AG09309 (cell line): ENCODE data around the gene PROK1.
"Not testable (repeated sequence)": the region's sequence is repeated elsewhere in the genome, so short reads cannot be mapped to it uniquely, and the experiment has no call there.

ENCODE experiments used
- DNase-seq: peaks from one replicate; pipeline ENCODE4 v3.0.0-alpha.2; 2010; ENCODE audit warnings: low read depth
- H3K4me3 ChIP-seq: 2 replicates; pipeline ENCODE4 v1.5.1; 2011; ENCODE audit warnings: mild to moderate bottlenecking, low read depth, low read length, moderate library complexity; ENCODE audit not compliant: control insufficient read depth
- CTCF ChIP-seq: IDR thresholded peaks from 2 replicates; pipeline ENCODE4 v1.5.1; 2011; ENCODE audit warnings: mild to moderate bottlenecking, low read depth, low read length, inconsistent platforms; ENCODE audit not compliant: insufficient read depth, control insufficient read depth; ENCODE audit errors: missing control alignments

Gene PROK1

GRCh38 chr1:110433803-110434202, 17.1 kb upstream of the PROK1 start:
- no peak for DNase-seq
- peak; percentile 21 for TF ChIP-seq CTCF
- no peak overlapping the region for H3K4me3 ChIP-seq

GRCh38 chr1:110434946-110435345, 16.0 kb upstream of the PROK1 start:
- no peak for DNase-seq
- TF ChIP-seq CTCF = no peak
- no peak overlapping the region for H3K4me3 ChIP-seq

GRCh38 chr1:110436635-110437034, 14.3 kb upstream of the PROK1 start:
- peak; percentile 55 for DNase-seq
- no peak overlapping the region for H3K4me3 ChIP-seq
- no peak for TF ChIP-seq CTCF

GRCh38 chr1:110437645-110438299, 13.2 kb upstream of the PROK1 start:
- DNase-seq, H3K4me3 ChIP-seq: not testable (repeated sequence)

- TF ChIP-seq CTCF = no peak
- H3K4me3 ChIP-seq = no peak overlapping the region
- no peak for DNase-seq
Observed at GRCh38 chr1:110438893-110439292, 12.1 kb upstream of the PROK1 start.

- H3K4me3 ChIP-seq, DNase-seq: not testable (repeated sequence)
Observed at GRCh38 chr1:110439873-110440272, 11.1 kb upstream of the PROK1 start.

- no peak for TF ChIP-seq CTCF
- peak; percentile 20 for DNase-seq
- no peak overlapping the region for H3K4me3 ChIP-seq
Observed at GRCh38 chr1:110440877-110441276, 10.1 kb upstream of the PROK1 start.

GRCh38 chr1:110441888-110442287, 9.1 kb upstream of the PROK1 start:
- no peak overlapping the region for H3K4me3 ChIP-seq
- TF ChIP-seq CTCF = no peak
- no peak for DNase-seq
